ENCODE measurements around the gene LIX1L.

Gene LIX1L

DNA sequence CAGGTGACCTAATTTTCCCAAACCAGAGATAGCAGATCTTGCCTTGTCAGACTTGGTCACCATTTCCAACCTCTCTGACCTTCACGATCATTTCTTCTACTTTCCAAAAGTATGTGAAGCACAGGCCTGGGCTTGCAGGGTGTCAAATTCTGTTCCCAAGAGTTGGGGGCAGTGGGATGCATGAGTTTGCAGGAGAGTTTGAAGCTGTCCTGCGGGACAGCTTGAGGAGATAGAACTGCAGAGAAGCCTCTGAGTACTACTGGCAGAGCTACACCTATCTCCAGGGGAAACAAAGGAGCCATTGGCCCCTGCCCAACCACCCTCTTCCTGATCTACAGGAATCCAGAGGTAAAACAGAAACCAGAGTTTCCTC, 27.3 kb upstream of the LIX1L start:
- DNase-seq = no peak

DNA sequence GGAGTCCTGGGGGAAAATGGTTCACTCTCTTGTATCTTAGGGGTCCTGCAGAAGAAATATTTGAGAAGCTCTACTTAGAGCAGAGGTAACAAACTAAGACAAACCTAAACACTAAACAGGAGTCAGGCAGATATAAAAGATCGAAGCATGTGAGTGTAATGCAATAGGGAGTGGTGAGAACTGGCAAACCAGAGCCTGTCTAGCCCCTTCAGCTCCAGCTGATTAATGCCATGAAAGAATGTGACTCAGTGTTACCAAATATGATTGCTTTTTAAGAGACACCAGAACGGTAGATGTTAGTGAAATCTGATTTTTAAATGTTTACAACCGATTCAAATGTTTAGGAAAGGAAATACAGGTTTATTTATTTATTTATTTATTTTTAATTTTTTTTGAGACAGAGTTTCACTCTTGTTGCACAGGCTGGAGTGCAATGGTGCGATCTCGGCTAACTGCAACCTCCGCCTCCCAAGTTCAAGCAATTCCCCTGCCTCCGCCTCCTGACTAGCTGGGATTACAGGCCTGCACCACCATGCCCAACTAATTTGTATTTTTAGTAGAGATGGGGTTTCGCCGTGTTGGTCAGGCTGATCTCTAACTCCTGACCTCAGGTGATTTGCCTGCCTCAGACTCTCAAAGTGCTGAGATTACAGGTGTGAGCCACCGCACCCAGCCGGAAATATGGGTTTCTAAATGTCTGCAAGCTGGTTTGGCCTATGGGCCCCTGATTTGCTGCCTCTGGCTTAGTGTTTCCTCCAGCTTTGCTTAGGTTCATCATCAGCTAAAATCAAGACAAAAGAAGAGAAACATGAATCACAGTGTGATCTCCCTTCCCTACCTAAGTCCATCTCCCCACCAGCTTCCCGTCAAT, 26.4 kb upstream of the LIX1L start:
- DNase-seq = no peak

DNA sequence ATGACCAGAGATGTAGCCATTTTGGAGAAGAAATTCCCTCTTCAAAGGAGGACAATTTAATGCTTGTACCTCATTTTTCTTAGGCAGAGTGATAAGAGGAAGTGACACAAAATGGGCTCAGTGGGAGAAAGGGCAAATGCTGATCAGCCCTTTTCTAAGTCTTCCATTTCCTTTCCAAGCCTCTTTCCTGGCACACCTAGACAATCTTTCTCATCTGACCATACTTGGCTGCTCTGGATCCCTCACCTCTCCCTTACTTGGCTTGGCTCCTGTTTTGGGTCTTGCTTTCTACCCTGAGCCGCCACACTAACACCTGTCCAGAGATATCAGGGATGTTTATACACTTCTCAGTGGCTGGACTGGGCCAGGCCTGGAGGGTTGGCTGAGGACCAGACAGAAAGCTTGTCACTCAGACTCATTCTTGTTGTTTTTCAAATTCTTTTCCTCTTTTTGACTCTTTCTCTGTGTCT, 25.4 kb upstream of the LIX1L start:
- no peak for DNase-seq

DNA sequence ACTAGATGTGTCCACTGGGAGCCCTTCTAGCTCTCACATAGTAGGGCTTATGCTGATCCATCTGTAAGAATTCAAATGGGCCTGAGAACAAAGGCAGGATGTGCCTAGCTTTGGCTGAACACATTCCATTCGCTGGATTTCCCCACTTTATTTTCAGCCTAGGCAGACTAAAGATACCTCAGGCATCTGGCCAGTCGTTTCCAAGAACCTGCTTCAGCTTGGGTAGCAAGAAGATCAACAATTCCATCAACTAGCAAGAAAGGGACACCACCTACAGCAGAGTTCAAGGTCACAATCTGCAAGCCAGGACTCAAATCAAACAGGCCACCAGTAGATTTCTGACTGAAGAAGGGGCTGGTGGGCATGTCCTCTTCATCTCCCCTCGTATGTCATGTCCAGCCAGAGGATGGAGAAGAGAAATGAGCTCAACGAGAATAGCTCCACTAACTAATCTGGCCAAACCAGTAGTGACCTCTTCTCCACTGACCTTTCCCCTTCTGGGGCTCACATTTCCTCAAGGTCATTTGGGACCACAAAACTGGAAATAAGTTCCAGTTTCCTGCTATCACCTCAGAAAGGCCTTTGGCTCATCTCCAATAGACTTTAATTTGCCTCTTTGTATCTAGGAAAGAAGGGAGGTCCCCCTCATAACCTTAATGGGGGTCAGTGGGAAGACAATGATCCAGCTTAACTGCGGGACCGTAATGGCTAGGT, 24.4 kb upstream of the LIX1L start:
- DNase-seq = no peak

GRCh38 chr1:145980457-145980994, 22.7 kb upstream of the LIX1L start:
- DNase-seq = no peak

DNA sequence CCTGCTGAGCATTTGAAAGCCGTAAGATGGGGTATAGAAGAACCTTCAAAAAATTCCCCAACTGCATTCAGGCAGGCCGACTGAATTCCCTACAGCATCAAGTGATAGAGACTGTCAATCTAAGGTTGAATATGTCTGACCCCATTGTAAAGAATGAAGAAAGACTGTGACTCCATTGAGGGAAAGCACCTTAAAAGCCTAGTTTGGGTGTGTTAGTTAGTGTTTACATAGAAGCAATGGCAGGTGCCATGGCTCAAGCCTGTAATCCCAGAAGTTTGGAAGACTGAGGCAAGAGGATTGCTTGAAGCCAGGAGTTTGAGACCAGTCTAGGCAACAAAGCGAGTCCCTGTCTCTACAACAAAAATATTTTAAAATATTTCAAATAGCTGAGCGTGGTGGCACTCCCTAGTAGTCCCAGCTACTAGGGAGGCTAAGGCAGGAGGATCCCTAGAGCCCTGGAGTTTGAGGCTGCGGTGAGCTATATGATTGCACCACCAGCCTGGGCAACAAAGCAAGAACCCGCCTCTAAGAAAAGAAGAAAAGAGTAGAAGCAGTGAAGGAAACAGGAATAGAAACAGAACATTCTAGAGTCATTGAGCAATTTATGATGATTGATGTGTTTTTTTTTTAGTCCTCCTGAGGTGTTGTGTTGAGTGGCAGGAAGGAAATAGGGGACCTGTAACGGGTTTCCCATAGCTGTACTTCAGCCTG, 22.1 kb upstream of the LIX1L start:
- DNase-seq = no peak

DNA sequence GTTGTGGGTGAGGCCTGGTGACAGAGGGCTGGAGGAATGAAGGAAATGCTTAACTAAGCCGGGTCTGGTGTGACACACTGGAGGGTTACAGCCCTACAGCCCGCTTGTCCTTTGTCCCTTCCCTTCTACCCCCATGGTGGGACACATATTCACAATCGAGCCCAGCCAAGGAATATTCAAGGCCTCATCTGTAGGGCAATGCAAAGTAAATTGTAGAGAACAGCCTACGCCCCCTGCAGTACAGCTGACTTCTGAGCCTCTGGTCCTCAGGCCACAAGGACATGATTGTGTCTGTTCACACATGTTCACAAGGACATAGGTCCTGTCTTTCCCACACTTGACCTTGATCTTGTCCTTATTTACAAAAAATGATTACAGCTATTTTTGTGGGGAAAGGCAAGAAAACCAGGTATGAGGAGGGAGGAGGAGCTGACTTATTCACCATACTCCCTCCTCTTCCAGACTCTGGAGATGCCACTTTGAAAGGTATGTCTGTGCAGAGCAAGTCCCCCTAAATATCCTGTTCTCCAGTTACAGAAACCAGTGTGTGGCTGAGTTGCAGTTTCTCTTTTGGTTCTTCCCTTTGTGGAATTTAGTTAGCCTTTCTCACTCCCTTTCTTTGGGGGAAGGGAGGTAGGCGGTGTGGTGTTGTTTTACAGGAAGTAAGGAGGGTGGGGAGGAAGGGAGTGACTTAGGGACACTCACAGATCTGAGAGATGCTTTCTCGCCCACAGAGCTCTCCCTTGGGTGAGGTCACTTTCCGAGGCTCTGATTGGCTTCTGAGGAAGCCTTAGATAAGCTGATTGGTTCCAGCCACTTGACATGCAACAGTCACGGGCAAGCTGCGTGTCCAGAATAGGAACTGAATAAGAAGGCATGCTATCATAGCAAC, 21.3 kb upstream of the LIX1L start:
- peak; percentile 74 for DNase-seq

DNA sequence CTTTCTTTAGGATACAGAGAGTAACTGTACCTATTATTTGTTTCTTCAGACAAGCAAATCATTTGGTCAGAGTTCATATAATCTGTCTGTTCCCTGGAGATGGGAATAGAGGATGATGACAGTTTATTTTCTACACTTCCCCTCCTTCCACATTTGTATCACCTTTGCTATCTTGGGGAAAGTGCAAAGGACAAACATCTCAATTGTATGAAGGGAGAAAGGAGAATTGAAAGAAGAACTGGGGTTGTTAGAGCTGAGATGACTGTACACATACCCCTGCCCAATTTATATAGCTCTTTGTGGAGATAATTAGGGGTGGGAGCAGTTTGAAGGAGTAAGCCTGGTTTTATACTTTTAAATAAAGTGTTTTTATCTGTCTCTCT, 20.6 kb upstream of the LIX1L start:
- no peak for DNase-seq

DNA sequence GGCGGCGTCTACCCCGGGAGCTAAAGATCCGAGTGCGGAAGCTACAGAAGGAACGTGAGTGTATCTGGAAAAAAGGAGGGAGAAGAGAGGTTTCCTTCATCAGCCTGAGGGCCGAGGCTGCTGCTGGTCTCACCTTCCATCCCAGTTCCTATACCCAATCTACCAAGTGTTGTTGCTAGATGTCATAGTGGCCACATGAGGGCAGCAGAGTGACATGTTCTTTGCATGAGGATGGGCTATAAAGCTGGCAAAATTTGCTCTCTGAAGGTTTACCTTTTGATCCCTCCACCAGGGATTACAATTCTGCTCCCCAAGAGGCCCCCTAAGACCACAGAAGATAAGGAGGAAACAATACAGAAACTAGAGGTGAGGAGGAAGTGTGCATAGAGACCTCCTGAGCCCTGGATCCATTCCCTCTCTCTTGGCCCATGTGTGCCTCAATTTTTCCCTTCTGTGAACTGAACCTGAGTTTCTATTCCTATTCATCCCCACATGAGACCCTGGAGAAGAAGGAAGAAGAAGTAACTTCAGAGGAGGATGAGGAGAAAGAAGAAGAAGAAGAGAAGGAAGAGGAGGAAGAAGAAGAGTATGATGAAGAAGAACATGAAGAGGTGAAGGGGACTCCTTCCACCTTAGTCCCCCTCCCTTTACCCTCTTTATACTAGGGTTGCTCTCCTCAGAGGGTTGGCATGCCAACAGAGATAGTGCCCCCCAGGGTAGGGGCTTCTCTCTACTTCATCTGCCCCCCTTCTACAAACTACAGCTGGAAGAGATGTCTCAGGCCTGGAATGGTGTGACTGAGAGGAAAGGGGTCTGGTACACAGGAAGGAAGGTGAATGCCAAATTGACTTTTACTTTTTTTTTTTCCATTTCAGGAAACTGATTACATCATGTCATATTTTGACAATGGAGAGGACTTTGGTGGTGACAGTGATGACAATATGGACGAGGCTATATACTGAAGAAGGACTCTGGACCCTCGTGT, 20.0 kb upstream of the LIX1L start:
- peak; percentile 67 for DNase-seq

- DNase-seq = no peak
These were observed 19.2 kb upstream of the LIX1L start for GRCh38 chr1:145977016-145977415.

DNA sequence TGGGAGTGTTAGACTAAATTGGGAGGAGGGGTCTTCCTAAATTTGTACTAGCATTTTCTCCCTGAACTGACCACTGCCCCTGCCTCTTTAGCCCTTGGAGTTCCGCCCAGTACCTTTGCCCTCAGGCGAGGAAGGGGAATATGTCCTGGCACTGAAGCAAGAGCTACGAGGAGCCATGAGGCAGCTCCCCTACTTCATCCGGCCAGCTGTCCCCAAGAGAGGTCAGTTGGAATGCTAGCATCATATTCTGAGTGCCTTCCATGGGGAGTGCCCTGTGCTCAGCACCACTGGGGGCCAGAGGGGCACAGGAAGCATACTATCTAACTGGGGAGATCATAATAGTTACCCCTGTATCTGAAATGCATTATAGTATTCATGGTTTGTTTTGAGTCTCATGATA, 17.4 kb upstream of the LIX1L start:
- no peak for DNase-seq

GRCh38 chr1:145974721-145975120, 16.9 kb upstream of the LIX1L start:
- no peak for DNase-seq

DNA sequence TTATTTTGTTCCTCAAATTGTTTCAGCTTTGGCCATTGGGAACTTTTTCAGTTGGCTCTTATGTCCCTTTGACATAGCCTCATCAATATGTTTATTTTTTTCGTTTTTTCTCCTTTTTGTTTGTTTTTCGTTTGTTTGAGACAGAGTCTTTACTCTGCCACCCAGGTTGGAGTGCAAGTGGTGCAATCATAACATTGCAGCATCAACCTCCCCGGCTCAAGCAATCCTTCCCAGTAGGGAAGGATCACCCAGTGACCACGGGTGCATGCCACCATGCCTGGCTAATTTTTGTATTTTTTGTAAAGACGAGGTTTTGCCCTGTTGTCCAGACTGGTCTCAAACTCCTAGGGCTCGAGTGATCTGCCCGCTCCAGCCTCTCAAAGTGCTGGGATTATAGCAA, 14.8 kb upstream of the LIX1L start:
- DNase-seq = no peak

DNA sequence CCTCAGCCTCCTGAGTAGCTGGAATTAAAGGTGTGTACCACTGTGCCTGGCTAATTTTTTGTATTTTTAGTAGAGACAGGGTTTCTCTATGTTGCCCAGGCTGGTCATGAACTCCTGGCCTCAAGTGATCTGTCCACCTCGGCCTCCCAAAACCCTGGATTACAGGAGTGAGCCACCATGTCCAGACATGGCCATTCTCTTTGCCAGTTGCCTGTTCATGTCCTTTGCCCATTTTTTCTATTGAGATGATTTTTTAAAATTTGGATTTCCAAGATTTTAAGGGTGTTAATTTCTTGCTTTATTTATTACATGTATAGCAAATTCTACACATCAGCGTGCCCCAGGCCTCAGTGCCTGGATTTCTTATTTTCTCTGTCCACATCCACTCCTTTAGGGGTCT, 9.5 kb upstream of the LIX1L start:
- DNase-seq = no peak

- no peak for DNase-seq
These were observed 7.4 kb upstream of the LIX1L start for GRCh38 chr1:145965119-145965744.

- peak; percentile 92 for DNase-seq
These were observed 6.7 kb upstream of the LIX1L start, which contains the start of the genes ANKRD34A and POLR3GL for GRCh38 chr1:145964328-145965118. Gene ANKRD34A, minus strand, starts transcription at chr1:145964575. Its CDS starts 2,816 bp downstream, at chr1:145961759. Gene POLR3GL, plus strand, starts transcription at chr1:145964690. Its CDS starts 10,176 bp downstream, at chr1:145974866.

DNA sequence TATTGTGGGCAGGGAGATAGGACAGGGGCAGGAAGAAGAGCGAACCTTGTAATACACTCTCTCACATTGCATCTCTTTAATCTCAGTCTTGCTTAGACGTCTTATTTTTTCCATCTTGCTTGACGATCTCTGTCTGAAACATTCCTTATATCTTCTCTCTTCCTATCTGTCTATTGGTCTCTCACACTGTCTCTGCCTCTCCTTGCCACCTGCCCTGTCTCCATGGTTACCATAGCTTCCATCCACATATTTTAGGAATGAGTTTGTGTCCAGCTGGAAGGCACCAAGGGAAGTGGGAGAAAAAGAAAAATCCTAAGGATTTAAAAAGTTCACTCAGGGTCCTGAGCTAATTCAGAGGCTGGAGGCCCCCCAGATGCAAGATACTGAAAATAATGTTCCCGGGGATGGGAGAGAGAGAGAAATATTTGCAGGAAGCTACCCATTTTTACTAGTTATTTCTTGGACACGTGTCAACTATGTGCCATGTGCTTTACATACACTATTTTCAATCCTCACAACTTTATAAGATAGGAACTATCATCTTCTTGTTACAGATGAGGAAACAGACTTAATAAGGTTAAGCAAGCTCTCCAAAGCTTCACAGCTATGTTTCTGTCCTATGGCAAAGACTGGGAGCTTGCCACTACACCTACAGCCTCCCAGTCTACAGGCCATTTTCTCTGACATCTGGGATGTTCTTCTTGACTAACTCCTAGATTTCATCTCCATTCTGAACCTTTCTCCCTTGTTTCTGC, 5.6 kb upstream of the LIX1L start:
- DNase-seq = no peak

Data from activated naive CD4-positive, alpha-beta T cell treated with anti-CD3 and anti-CD28 coated beads, Interleukin-2, amount 50 U/mL, for 16 hours (primary cell).